ENCODE data around the gene SLC1A6.

- TF ChIP-seq POLR2AphosphoS5 (IDR thresholded peaks at IDR 0.05) (no peak), EP300 (IDR thresholded peaks at IDR 0.05) (no peak), CTCF (IDR thresholded peaks at IDR 0.05) (no peak)
Observed at GRCh38 chr19:14933506-14933905, 46.2 kb downstream of the SLC1A6 start.

Data from upper lobe of left lung (tissue), 4 donors.